HG02938 (cell line): ENCODE measurements around the gene PRRC2C.
"Not testable (repeated sequence)": the region's sequence is repeated elsewhere in the genome, so short reads cannot be mapped to it uniquely, and the experiment has no call there.

ENCODE experiments used
- ATAC-seq: cut with Tn5 transposase; IDR thresholded peaks from one replicate; pipeline ENCODE4 v1.9.1; 2021; ENCODE audit warnings: mild to moderate bottlenecking, moderate library complexity; ENCODE audit not compliant: unreplicated experiment

Gene PRRC2C

GRCh38 chr1:171485375-171486047, at the start of gene PRRC2C:
TSS of gene PRRC2C (plus strand) at chr1:171485530. CDS start at chr1:171512089, 26,559 bp downstream.
- ATAC-seq = peak; percentile 93

GRCh38 chr1:171438441-171438840, 46.9 kb upstream of the PRRC2C start:
- no peak for ATAC-seq

GRCh38 chr1:171440201-171440600, 45.1 kb upstream of the PRRC2C start:
- ATAC-seq = not testable (repeated sequence)

GRCh38 chr1:171441278-171441895, 43.9 kb upstream of the PRRC2C start:
- ATAC-seq = not testable (repeated sequence)

- ATAC-seq = no peak
Measured at GRCh38 chr1:171446386-171446785, 38.9 kb upstream of the PRRC2C start.

- ATAC-seq = no peak
Measured at GRCh38 chr1:171455967-171456366, 29.4 kb upstream of the PRRC2C start.

- no peak for ATAC-seq
Measured at GRCh38 chr1:171457412-171457811, 27.9 kb upstream of the PRRC2C start.

- no peak for ATAC-seq
Measured at GRCh38 chr1:171460018-171460620, 25.2 kb upstream of the PRRC2C start.

GRCh38 chr1:171467626-171468025, 17.7 kb upstream of the PRRC2C start:
- no peak for ATAC-seq

GRCh38 chr1:171468120-171468750, 17.1 kb upstream of the PRRC2C start:
- ATAC-seq = peak; percentile 87

GRCh38 chr1:171470726-171471125, 14.6 kb upstream of the PRRC2C start:
- no peak for ATAC-seq

GRCh38 chr1:171472183-171472647, 13.1 kb upstream of the PRRC2C start:
- peak; percentile 59 for ATAC-seq

GRCh38 chr1:171476829-171477228, 8.5 kb upstream of the PRRC2C start:
- ATAC-seq = no peak

- ATAC-seq = no peak
Measured at GRCh38 chr1:171477804-171478203, 7.5 kb upstream of the PRRC2C start.

- ATAC-seq = no peak
Measured at GRCh38 chr1:171480035-171480434, 5.3 kb upstream of the PRRC2C start.

- ATAC-seq = peak; percentile 61
Measured at GRCh38 chr1:171484760-171485374, 463 bp upstream of the PRRC2C start.

GRCh38 chr1:171486048-171486519, 754 bp downstream of the PRRC2C start:
- ATAC-seq = peak; percentile 33

- ATAC-seq = no peak
Measured at GRCh38 chr1:171487038-171487437, 1.7 kb downstream of the PRRC2C start.

GRCh38 chr1:171488190-171488929, 3.0 kb downstream of the PRRC2C start:
- no peak for ATAC-seq

GRCh38 chr1:171494076-171494475, 8.7 kb downstream of the PRRC2C start:
- no peak for ATAC-seq
